ENCODE results near the gene AIP. TPM values are rescaled to one million over a fixed set of nuclear protein-coding genes. Genes with fewer than 3 reads are reported as not detected.
A peak's percentile ranks its signal among the peaks of the same experiment; 100 is the strongest.

Gene AIP
- total and polyA plus RNA-seq, 9 of the 15 experiments (the other 6 are each of a cell fraction or from before 2014, with no cell fraction given), result 5.2 to 92.5 (median 52.7) TPM

DNA sequence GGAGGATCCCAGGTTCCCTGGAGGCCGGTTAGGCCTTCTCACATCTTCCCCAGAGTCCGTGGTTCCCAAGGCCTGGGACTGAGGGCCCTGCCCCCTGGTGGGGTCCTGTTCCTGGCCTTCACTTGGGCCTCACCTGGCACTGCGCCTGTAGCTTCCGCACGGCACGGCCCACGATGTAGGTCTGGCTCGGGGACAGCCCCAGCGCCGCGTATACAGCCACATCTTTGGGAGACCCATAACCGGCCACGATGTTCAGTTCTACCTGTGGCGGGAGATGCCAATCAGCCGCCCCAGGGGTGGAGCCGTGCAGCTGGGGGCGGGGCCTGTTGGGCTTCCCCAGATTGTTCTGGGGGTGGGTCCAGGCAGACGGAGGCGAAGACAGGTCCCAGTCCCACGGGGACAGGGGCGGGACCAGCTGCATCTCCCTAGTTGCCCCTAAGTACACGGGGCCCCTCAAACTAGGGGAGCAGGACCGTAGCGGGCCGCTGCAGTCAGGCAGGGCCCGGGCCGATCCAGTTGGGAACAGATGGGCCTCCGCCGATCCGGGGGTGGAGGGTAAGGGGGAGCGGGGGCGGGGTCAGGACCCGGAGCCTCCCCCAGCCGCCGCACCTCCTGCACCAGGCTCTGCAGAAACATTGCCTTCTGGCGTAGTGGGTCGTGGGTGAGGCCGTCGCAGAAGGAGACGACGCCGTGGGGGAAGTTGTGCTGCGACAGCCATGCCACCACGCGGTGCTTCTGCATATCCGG is 10.1 kb downstream of the AIP start:
- Histone ChIP-seq H3K4me3 (no peak overlapping the region), H3K9ac (ENCODE audit: insufficient read depth in 1 of 2, low read depth in 2 of 2, low read length in 2 of 2) (peak overlapping the region in 1 of 2 experiments; percentile 86; a peak in 2 of 4 replicates), H3K9me3 (replicated peaks; ENCODE audit: control insufficient read depth, insufficient read depth, low read depth, low read length) (no peaks in the 10 kb centered on the region), H3K27ac (ENCODE audit: extremely low read depth, low read depth, low read length) (no peak overlapping the region), H3K27me3 (ENCODE audit: control insufficient read depth in 2 of 2, insufficient read depth in 2 of 2, low read length in 2 of 2) (no peaks in the 10 kb centered on the region), H4K20me1 (replicated peaks; ENCODE audit: control insufficient read depth, insufficient read depth, low read length) (no peaks in the 10 kb centered on the region), H3K36me3 (ENCODE audit: control insufficient read depth, insufficient read depth, low read length) (peaks cover 93% of the 10 kb centered on the region; the same call in 2 of the 3 replicates), H3K79me2 (ENCODE audit: control insufficient read depth, insufficient read depth, low read length) (0 out of 3 replicates have a peak, but pooled peaks cover 1% of the 10 kb centered on the region), H2AFZ (ENCODE audit: low read depth, low read length) (no peak overlapping the region), H3K4me1 (replicated peaks in 1 of 2; ENCODE audit: control insufficient read depth in 2 of 2, insufficient read depth in 2 of 2, low read length in 2 of 2) (peaks cover 0 to 79% of the 10 kb centered on the region in 2 experiments; a peak in 2 of 5 replicates), H3K4me2 (ENCODE audit: insufficient read depth, low read length) (no peak overlapping the region), H3K9me1 (ENCODE audit: control insufficient read depth, insufficient read depth, low read length) (no peaks in the 10 kb centered on the region)
- ChIA-PET POLR2A (interaction anchor here (0.6 to 1.2 kb wide), 4 partner anchors 8 to 593 kb away, joined by 3 to 5 read pairs (median 4); partner anchors contain the start of gene AIP), CTCF (ENCODE audit: low intra/inter-chr PET ratio) (no interaction called here)
- peak; percentile 41 to 69 (median 56) for DNase-seq (ENCODE audit: extremely low read depth in 1 of 4, low spot score in 3 of 4)
- in situ Hi-C loops (cut with MboI) (no loop called here), intact Hi-C loops (cut with micrococcal nuclease) (no loop called here)
- TF ChIP-seq OTX1 (CRISPR knock-in tag; IDR thresholded peaks at IDR 0.05) (no peak), POLR2G (IDR thresholded peaks at IDR 0.05; ENCODE audit: low read depth, low read length) (peak; percentile 55; the same call in 1 of the 2 replicates), SP1 (CRISPR knock-in tag; IDR thresholded peaks at IDR 0.05) (0 out of 2 replicates have a peak, but pooled peaks have one; percentile 26), GABPA (tag; conservative IDR thresholded peaks at IDR 0.05; ENCODE audit: low read depth) (no peak), NCOA6 (IDR thresholded peaks at IDR 0.05) (no peak), NFIC (IDR thresholded peaks at IDR 0.05) (peak; percentile 24; the same call in 1 of the 2 replicates)
- TF ChIP-seq, protein P1, sequence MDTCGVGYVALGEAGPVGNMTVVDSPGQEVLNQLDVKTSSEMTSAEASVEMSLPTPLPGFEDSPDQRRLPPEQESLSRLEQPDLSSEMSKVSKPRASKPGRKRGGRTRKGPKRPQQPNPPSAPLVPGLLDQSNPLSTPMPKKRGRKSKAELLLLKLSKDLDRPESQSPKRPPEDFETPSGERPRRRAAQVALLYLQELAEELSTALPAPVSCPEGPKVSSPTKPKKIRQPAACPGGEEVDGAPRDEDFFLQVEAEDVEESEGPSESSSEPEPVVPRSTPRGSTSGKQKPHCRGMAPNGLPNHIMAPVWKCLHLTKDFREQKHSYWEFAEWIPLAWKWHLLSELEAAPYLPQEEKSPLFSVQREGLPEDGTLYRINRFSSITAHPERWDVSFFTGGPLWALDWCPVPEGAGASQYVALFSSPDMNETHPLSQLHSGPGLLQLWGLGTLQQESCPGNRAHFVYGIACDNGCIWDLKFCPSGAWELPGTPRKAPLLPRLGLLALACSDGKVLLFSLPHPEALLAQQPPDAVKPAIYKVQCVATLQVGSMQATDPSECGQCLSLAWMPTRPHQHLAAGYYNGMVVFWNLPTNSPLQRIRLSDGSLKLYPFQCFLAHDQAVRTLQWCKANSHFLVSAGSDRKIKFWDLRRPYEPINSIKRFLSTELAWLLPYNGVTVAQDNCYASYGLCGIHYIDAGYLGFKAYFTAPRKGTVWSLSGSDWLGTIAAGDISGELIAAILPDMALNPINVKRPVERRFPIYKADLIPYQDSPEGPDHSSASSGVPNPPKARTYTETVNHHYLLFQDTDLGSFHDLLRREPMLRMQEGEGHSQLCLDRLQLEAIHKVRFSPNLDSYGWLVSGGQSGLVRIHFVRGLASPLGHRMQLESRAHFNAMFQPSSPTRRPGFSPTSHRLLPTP (IDR thresholded peaks at IDR 0.05; ENCODE audit: borderline replicate concordance, extremely low read depth, insufficient read length), result no peak
- TF ChIP-seq, protein P2, sequence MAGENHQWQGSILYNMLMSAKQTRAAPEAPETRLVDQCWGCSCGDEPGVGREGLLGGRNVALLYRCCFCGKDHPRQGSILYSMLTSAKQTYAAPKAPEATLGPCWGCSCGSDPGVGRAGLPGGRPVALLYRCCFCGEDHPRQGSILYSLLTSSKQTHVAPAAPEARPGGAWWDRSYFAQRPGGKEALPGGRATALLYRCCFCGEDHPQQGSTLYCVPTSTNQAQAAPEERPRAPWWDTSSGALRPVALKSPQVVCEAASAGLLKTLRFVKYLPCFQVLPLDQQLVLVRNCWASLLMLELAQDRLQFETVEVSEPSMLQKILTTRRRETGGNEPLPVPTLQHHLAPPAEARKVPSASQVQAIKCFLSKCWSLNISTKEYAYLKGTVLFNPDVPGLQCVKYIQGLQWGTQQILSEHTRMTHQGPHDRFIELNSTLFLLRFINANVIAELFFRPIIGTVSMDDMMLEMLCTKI (IDR thresholded peaks at IDR 0.05; ENCODE audit: partially characterized antibody), result no peak
- TF ChIP-seq, protein P3, sequence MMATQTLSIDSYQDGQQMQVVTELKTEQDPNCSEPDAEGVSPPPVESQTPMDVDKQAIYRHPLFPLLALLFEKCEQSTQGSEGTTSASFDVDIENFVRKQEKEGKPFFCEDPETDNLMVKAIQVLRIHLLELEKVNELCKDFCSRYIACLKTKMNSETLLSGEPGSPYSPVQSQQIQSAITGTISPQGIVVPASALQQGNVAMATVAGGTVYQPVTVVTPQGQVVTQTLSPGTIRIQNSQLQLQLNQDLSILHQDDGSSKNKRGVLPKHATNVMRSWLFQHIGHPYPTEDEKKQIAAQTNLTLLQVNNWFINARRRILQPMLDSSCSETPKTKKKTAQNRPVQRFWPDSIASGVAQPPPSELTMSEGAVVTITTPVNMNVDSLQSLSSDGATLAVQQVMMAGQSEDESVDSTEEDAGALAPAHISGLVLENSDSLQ (IDR thresholded peaks at IDR 0.05), result peak; percentile 81
- no peak for FAIRE-seq
- peak; percentile 78 for ATAC-seq
- 79% methylated on average over 21 of the region's 46 CpGs for WGBS (ENCODE audit: insufficient coverage, low coverage, missing lambda C conversion rate)
- BruUV-seq (replicated peaks), result no TSS peak

Data from K562 (cell line).